GM19025 (cell line): ENCODE data around the gene NOD1.

Experiments used
- ATAC-seq: cut with Tn5 transposase; IDR thresholded peaks from one replicate; pipeline ENCODE4 v1.9.1; 2021; ENCODE audit warnings: mild to moderate bottlenecking, low read depth, moderate library complexity; ENCODE audit not compliant: unreplicated experiment

Gene NOD1

DNA sequence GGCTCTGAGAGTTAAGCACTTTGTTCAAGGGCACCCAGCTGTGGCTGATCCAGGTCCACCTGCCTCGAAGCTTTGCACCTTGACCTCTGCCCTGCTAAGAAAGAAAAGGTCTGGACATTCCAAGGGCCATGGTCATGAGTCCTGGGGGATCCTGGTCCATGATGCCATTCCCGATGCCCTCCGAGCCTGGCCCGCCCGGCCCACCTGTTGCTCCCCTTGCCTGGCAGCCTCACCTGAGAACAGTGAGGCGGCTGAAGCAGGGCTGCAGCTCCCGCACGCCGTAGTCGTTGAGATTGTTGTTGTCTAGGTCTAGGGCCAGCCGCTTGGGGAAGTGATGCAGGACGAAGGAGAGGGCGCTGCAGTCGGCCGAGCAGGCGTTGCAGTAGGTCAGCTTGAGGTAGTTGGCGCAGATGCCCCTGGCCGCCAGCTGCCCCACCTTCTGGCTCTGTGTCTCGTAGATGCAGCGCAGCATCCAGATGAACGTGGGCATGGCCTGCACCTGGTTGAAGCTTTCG, 27.5 kb downstream of the NOD1 start:
- ATAC-seq = no peak

- ATAC-seq = no peak
Measured at GRCh38 chr7:30450240-30450982, 28.2 kb downstream of the NOD1 start.

DNA sequence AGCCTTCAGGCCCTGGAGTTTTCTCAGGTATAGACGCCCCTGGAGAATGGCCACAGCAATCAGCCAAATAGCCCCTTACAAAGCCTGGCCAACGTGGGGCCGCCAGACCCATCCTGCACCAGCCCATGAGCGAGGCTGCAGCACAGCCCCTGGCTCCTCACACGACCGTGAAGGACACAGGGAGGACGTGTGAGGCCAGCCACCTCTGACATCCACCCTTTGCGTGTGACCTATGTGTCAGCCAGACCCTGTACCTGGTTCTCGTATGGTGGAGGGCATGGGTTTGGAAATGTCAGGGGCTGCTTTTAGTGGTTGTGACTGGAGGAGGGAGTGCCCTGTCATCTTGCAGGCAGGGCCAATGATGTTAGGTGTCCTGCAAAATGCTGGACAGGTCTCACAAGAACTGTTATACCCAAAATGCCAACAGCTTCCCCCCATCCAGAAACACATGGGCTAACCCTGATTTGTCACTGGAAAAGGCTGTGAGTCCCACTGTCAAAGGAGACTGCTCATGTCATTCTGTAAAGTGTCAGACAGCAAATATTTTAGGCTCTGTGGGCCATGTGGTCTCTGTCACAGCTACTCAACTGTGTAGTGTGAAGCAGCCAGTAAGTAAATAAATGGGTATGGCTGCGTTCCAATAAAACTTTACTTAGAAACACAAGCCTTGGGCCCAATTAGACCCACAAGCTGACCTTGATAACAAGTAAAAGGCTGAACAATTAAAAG, 30.0 kb downstream of the NOD1 start:
- no peak for ATAC-seq

DNA sequence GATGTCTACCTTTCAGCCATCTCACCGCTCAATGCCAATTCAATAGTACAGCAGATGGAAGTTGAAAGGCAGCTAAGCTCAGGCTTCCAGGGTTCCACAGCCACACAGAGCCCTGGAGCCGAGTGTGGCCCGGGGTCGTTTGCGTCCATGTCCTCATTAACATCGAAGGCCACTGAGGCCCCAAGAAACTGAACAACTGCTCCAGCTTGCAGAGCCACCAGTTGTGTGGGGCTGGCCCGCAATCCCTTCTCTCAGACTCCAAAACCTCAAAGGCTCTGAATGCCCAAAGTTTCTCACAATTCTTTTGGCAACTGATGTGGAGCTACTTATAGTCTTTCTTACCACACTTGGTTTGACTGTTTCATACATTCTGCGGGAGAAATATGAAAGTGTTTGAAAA, 31.1 kb downstream of the NOD1 start:
- ATAC-seq = no peak

- no peak for ATAC-seq
Measured at GRCh38 chr7:30446266-30446665, 32.3 kb downstream of the NOD1 start.

DNA sequence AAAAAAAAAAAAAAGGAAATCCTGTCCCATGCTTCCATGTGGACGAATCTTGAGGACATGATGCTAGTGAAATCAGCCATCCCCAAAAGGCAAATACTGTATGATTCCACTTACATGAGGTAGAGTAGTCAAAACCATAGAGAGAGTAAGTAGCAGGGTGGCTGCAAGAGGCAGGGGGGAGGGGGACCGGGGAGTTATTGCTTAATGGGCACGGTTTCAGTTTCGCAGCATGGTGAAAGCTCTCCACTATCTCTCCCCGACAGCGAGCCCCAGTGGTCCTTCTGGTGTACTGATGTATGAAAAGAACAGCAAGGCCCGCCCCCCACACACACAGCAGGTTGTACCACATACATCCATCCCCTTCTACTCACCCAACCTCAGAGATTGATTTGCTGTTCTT, 32.8 kb downstream of the NOD1 start:
- ATAC-seq = peak; percentile 97

- ATAC-seq = no peak
Measured at GRCh38 chr7:30437823-30438574, 40.6 kb downstream of the NOD1 start.

DNA sequence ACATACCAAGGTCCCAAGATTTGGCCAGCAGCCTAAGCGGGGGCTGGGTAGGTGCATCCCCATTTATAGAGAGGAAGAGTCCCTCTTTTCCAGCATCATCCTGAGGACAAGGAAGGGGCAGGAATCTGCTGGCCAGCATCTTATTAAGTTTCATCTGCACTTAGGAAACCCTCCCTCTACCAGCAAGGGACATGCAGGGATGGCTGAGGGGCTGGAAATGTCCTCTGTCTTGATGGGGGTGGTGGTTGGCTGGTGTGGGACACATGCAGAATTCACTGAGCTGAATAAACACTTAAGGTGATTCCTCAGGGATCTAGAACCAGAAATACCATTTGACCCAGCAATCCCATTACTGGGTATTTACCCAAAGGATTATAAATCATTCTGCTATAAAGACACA, 42.1 kb downstream of the NOD1 start:
- ATAC-seq = no peak

DNA sequence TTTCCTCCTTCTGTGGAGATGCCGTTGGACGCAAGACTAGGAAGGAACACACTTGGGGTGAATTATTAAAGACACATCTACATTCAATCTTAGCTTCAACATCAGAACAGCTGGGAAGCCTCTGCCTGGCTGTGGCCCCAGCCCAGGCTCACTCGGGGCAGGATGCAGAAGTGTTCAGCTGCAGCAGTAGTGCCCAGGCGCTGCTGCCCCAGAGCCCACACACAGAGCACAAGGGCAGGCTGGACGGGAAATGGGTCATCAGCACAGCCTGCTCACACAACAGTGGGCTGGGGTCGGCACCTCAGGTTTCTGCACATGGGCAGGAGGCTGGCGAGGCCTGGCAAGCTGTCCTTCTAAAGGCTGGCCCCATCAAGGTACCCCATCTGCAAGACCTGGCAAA, 42.5 kb downstream of the NOD1 start:
- ATAC-seq = no peak

DNA sequence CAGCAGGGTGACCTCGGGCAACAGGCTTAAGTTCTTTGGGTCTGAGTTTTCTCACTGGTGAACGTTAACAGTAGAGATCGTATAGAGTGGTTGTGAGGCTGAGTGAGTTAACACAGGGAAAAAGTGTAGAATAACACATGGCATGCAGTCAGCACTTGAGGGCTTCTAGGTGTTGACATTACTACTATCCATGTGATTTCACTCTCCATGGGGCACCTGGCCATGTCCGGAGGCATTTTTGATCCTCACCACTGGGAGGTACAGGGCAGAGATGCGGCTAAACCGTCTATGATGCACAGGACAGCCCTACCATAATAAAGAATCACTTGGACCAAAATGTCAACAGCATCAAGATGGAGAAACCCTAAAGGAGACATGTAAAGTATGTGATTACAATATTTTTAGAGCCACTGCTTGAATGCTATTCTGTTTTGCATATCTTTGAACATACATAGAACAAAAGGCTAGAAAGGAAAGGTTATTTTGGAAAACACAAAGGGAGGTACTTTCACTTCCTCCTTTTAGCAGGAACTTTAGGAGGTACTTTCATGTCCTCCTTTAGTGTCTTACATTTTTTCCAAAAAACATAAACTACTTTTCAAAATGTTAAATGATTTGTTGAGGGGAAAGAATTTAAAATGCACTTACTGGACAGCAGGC, 44.3 kb downstream of the NOD1 start:
- ATAC-seq = no peak

DNA sequence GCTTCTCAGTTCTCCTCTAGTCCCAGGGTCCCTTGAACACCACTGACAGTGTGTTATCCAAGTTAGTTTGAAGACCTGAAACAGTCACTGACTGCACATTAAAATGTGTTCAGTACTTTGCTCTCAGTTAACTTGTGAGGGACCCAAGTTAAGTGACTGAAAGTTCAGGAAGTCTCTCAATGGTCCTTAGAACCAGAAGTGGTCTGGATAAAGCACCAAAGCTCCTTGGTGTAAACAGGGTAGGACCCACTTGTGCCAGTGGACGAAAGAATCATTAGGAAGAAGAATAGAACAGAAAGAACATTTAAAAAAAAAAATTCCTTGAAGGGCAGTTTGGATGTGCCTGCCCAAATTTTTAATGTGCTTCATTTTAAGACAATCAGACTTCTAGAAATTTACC, 45.1 kb downstream of the NOD1 start:
- ATAC-seq = no peak

- no peak for ATAC-seq
Measured at GRCh38 chr7:30433082-30433481, 45.5 kb downstream of the NOD1 start.

DNA sequence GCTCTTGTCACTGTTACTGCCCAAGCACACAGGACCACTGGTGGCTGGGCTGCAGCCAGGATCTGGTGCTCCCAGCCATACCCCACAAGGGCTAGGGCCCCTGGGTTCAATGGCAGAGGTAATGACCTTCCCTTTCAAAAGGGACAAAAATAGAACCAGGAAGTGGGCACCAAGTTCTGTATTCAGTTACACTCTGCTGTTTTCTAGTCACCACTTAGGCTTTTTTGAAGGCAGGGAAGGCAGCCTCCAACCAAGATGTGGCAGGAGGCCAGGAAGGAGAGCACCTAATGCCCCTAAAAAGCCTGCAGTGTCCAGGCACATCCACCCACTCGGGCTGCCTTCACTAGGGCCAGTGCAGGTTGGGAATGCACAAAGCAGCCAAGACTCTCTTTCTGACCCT, 47.8 kb downstream of the NOD1 start:
- no peak for ATAC-seq

GRCh38 chr7:30430276-30430675, 48.3 kb downstream of the NOD1 start:
- ATAC-seq = no peak

- ATAC-seq = no peak
Measured at GRCh38 chr7:30429156-30429530, 49.4 kb downstream of the NOD1 start.

- ATAC-seq = no peak
Measured at GRCh38 chr7:30428246-30429155, 50.1 kb downstream of the NOD1 start.

- ATAC-seq = no peak
Measured at GRCh38 chr7:30427296-30428070, 51.1 kb downstream of the NOD1 start.

DNA sequence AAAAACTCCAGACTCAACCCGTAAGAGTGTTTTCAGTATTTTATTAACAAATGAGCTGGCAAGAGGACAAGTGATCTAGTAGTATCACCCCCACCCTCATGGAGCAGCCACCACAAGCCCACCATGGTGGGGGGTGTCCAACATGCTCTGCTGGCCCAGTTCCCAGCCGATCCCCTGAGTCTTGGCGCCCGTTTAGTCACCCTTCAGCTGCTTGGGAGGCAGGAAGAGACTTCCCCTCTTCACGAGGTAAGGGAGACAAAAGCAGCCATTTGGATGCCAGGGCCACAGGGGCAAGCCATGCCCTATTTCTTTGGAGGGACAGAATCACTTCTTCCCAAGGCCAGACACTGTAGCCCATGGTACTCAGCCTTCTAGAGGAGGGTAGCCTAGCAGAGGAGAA, 54.1 kb downstream of the NOD1 start:
- ATAC-seq = no peak
